SK-N-SH treated with all-trans-retinoic acid at 6 μM for 48 hours (cell line): Measurements from ENCODE around the gene TPBGL.

Experiments used
- ATAC-seq: fragments of 200-7000 bp; cut with Tn5 transposase; 3 replicates; pipeline ENCODE4 v1.9.1; 2020; ENCODE audit warnings: mild to moderate bottlenecking, moderate library complexity
- ARNTL ChIP-seq: fragments of 450-650 bp; formaldehyde crosslinking; IDR thresholded peaks from 2 replicates; pipeline ENCODE4 v1.5.0; 2020; ENCODE audit warnings: low read depth, mild to moderate bottlenecking, moderate library complexity, borderline replicate concordance
- BACH2 ChIP-seq: fragments of 250-450 bp; sonication (Bioruptor Pico); IDR thresholded peaks from 2 replicates; pipeline ENCODE4 v1.9.0; 2021; ENCODE audit warnings: mild to moderate bottlenecking, borderline replicate concordance
- CSDC2 ChIP-seq: fragments of 250-450 bp; sonication (Bioruptor Pico); IDR thresholded peaks from 2 replicates; pipeline ENCODE4 v1.5.0; 2020; ENCODE audit warnings: mild to moderate bottlenecking, moderate library complexity
- ESRRG ChIP-seq: fragments of 250-450 bp; sonication (Bioruptor Pico); IDR thresholded peaks from 2 replicates; pipeline ENCODE4 v1.6.1; 2021; ENCODE audit warnings: mild to moderate bottlenecking
- GLIS3 ChIP-seq: fragments of 250-450 bp; sonication (Bioruptor Pico); IDR thresholded peaks from 2 replicates; pipeline ENCODE4 v1.5.0; 2020; ENCODE audit warnings: mild to moderate bottlenecking, moderate library complexity
- ISL1 ChIP-seq: fragments of 250-450 bp; sonication (Bioruptor Pico); IDR thresholded peaks from 2 replicates; pipeline ENCODE4 v2.1.2; 2022; ENCODE audit warnings: mild to moderate bottlenecking, moderate library complexity
- PATZ1 ChIP-seq: fragments of 250-450 bp; sonication (Bioruptor Pico); IDR thresholded peaks from 2 replicates; pipeline ENCODE4 v1.8.0; 2020; ENCODE audit warnings: mild to moderate bottlenecking, moderate library complexity, borderline replicate concordance
- POU6F1 ChIP-seq: fragments of 250-450 bp; sonication (Bioruptor Pico); IDR thresholded peaks from 2 replicates; pipeline ENCODE4 v1.8.0; 2021; ENCODE audit warnings: low read depth, mild to moderate bottlenecking, moderate library complexity, borderline replicate concordance
- PPARA ChIP-seq: fragments of 250-450 bp; sonication (Bioruptor Pico); IDR thresholded peaks from 2 replicates; pipeline ENCODE4 v1.5.0; 2020; ENCODE audit warnings: mild to moderate bottlenecking, borderline replicate concordance
- RARB ChIP-seq: fragments of 250-450 bp; sonication (Bioruptor Pico); IDR thresholded peaks from 2 replicates; pipeline ENCODE4 v1.8.0; 2021; ENCODE audit warnings: mild to moderate bottlenecking, moderate library complexity
- SNAI2 ChIP-seq: fragments of 250-450 bp; sonication (Bioruptor Pico); IDR thresholded peaks from 2 replicates; pipeline ENCODE4 v1.5.0; 2020; ENCODE audit warnings: mild to moderate bottlenecking, moderate library complexity
- TCF4 ChIP-seq: fragments of 250-450 bp; sonication (Bioruptor Pico); IDR thresholded peaks from 2 replicates; pipeline ENCODE4 v1.8.0; 2021; ENCODE audit warnings: mild to moderate bottlenecking, moderate library complexity, borderline replicate concordance
- TOX ChIP-seq: fragments of 250-450 bp; sonication (Bioruptor Pico); IDR thresholded peaks from 2 replicates; pipeline ENCODE4 v1.8.0; 2021; ENCODE audit warnings: mild to moderate bottlenecking, moderate library complexity, borderline replicate concordance
- ZC3H10 ChIP-seq: fragments of 250-450 bp; sonication (Bioruptor Pico); IDR thresholded peaks from 2 replicates; pipeline ENCODE4 v1.5.1; 2021; ENCODE audit warnings: mild to moderate bottlenecking, moderate library complexity
- ZFP3 ChIP-seq: fragments of 250-450 bp; sonication (Bioruptor Pico); IDR thresholded peaks from 2 replicates; pipeline ENCODE4 v1.5.0; 2020; ENCODE audit warnings: mild to moderate bottlenecking, moderate library complexity
- ZFP30 ChIP-seq: fragments of 450-650 bp; formaldehyde crosslinking; IDR thresholded peaks from 2 replicates; pipeline ENCODE4 v1.5.0; 2022; ENCODE audit warnings: mild to moderate bottlenecking, moderate library complexity
- ZNF565 ChIP-seq: fragments of 450-650 bp; formaldehyde crosslinking; conservative IDR thresholded peaks from 2 replicates; pipeline ENCODE4 v1.5.0; 2020; ENCODE audit warnings: low read depth, mild to moderate bottlenecking, moderate library complexity
- ZNF70 ChIP-seq: fragments of 450-650 bp; formaldehyde crosslinking; IDR thresholded peaks from 2 replicates; pipeline ENCODE4 v1.5.0; 2020; ENCODE audit warnings: mild to moderate bottlenecking, moderate library complexity
- ZNF8 ChIP-seq: fragments of 450-650 bp; formaldehyde crosslinking; IDR thresholded peaks from 2 replicates; pipeline ENCODE4 v1.5.0; 2020; ENCODE audit warnings: mild to moderate bottlenecking, moderate library complexity
- TF ChIP-seq, protein P1 (sequence below): fragments of 250-450 bp; sonication (Bioruptor Pico); IDR thresholded peaks from 2 replicates; pipeline ENCODE4 v1.5.1; 2021; ENCODE audit warnings: mild to moderate bottlenecking, moderate library complexity
- TF ChIP-seq, protein P2 (sequence below): fragments of 250-450 bp; sonication (Bioruptor Pico); IDR thresholded peaks from 2 replicates; pipeline ENCODE4 v1.5.1; 2020; ENCODE audit warnings: low read depth, mild to moderate bottlenecking, moderate library complexity
- TF ChIP-seq, protein P3 (sequence below): fragments of 250-450 bp; sonication (Bioruptor Pico); IDR thresholded peaks from 2 replicates; pipeline ENCODE4 v1.5.0; 2020; ENCODE audit warnings: mild to moderate bottlenecking, moderate library complexity

Gene TPBGL

GRCh38 chr11:75195167-75195962 lies 45.2 kb upstream of the TPBGL start:
- TF ChIP-seq TCF4 (CRISPR knock-in tag) (no peak), ZNF70 (no peak), ISL1 (no peak)
- ATAC-seq = peak; percentile 61

- TF ChIP-seq SNAI2 (CRISPR knock-in tag) = no peak
- TF ChIP-seq ZFP3 (CRISPR knock-in tag) = no peak
- TF ChIP-seq, protein P1, sequence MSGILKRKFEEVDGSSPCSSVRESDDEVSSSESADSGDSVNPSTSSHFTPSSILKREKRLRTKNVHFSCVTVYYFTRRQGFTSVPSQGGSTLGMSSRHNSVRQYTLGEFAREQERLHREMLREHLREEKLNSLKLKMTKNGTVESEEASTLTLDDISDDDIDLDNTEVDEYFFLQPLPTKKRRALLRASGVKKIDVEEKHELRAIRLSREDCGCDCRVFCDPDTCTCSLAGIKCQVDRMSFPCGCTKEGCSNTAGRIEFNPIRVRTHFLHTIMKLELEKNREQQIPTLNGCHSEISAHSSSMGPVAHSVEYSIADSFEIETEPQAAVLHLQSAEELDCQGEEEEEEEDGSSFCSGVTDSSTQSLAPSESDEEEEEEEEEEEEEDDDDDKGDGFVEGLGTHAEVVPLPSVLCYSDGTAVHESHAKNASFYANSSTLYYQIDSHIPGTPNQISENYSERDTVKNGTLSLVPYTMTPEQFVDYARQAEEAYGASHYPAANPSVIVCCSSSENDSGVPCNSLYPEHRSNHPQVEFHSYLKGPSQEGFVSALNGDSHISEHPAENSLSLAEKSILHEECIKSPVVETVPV (CRISPR knock-in tag) = no peak
- no peak for TF ChIP-seq PATZ1 (CRISPR knock-in tag)
- no peak for TF ChIP-seq ARNTL
- TF ChIP-seq, protein P2, sequence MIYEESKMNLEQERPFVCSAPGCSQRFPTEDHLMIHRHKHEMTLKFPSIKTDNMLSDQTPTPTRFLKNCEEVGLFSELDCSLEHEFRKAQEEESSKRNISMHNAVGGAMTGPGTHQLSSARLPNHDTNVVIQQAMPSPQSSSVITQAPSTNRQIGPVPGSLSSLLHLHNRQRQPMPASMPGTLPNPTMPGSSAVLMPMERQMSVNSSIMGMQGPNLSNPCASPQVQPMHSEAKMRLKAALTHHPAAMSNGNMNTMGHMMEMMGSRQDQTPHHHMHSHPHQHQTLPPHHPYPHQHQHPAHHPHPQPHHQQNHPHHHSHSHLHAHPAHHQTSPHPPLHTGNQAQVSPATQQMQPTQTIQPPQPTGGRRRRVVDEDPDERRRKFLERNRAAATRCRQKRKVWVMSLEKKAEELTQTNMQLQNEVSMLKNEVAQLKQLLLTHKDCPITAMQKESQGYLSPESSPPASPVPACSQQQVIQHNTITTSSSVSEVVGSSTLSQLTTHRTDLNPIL (CRISPR knock-in tag) = no peak
- no peak for TF ChIP-seq ISL1
- no peak for TF ChIP-seq PPARA (CRISPR knock-in tag)
- TF ChIP-seq POU6F1 (CRISPR knock-in tag) = no peak
- no peak for TF ChIP-seq CSDC2 (CRISPR knock-in tag)
- TF ChIP-seq ZC3H10 (CRISPR knock-in tag) = no peak
- TF ChIP-seq ZNF565 (CRISPR knock-in tag) = no peak
- TF ChIP-seq BACH2 (CRISPR knock-in tag) = no peak
- TF ChIP-seq GLIS3 (CRISPR knock-in tag) = no peak
- TF ChIP-seq, protein P3, sequence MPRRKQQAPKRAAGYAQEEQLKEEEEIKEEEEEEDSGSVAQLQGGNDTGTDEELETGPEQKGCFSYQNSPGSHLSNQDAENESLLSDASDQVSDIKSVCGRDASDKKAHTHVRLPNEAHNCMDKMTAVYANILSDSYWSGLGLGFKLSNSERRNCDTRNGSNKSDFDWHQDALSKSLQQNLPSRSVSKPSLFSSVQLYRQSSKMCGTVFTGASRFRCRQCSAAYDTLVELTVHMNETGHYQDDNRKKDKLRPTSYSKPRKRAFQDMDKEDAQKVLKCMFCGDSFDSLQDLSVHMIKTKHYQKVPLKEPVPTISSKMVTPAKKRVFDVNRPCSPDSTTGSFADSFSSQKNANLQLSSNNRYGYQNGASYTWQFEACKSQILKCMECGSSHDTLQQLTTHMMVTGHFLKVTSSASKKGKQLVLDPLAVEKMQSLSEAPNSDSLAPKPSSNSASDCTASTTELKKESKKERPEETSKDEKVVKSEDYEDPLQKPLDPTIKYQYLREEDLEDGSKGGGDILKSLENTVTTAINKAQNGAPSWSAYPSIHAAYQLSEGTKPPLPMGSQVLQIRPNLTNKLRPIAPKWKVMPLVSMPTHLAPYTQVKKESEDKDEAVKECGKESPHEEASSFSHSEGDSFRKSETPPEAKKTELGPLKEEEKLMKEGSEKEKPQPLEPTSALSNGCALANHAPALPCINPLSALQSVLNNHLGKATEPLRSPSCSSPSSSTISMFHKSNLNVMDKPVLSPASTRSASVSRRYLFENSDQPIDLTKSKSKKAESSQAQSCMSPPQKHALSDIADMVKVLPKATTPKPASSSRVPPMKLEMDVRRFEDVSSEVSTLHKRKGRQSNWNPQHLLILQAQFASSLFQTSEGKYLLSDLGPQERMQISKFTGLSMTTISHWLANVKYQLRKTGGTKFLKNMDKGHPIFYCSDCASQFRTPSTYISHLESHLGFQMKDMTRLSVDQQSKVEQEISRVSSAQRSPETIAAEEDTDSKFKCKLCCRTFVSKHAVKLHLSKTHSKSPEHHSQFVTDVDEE (CRISPR knock-in tag) = no peak
- no peak for TF ChIP-seq ESRRG (CRISPR knock-in tag)
- no peak for TF ChIP-seq ZFP30
- no peak for TF ChIP-seq ZNF8 (CRISPR knock-in tag)
- no peak for TF ChIP-seq TOX (CRISPR knock-in tag)
- TF ChIP-seq RARB (CRISPR knock-in tag) = no peak
- no peak for ATAC-seq
These were observed 44.1 kb upstream of the TPBGL start for GRCh38 chr11:75196426-75196825.
